Globus pallidus (tissue), 1 donor: ENCODE data around the gene ETNK2.
"Not testable (repeated sequence)": the region's sequence is repeated elsewhere in the genome, so short reads cannot be mapped to it uniquely, and the experiment has no call there.

ENCODE experiments used
- DNase-seq: peaks from one replicate; pipeline ENCODE4 v3.0.0-alpha.2; 2015; ENCODE audit warnings: low spot score

ETNK2 gene

DNA sequence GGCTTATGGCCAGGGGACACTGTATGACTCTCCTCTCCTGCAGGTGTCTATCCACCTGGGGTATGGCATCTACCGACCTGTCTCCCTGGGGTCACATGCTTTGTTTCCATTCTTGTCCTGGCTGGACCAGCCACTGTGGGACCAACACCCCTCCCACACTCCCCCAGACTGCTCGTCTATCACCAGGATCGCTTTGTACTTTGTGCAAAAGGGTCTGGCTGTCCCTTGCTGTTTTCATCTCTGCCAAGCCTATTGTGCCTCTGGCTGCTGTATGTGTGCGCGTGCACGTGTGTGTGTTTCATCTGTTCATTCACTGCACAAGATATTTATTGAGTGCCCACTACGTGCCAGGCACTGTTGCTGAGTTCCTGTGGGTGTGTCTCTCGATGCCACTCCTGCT lies 25.5 kb downstream of the ETNK2 start:
- DNase-seq: no peak

DNA sequence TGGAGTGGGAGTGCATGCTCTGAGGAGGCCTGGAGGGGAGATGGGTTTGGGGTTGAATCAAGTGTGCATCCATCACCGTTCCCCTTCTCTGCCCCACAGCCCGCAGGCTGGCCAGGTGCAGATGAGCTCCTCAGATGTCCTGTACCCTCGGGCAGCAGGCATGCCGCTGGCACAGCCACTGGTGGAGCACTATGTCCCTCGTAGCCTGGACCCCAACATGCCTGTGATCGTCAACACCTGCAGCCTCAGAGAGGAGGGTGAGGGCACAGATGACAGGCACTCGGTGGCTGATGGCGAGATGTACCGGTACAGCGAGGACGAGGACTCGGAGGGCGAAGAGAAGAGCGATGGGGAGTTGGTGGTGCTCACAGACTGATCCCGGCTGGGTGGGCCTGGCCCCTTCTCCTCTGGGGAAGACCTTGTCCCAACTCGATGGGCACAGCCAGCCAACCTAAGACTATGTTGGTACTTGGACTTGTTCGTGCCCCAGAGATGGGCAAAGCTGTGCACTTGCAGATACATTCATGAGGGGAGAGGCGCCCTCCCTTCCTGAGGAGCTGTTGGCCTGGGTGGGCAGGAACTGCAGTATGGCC lies 26.0 kb downstream of the ETNK2 start:
- DNase-seq: no peak

DNA sequence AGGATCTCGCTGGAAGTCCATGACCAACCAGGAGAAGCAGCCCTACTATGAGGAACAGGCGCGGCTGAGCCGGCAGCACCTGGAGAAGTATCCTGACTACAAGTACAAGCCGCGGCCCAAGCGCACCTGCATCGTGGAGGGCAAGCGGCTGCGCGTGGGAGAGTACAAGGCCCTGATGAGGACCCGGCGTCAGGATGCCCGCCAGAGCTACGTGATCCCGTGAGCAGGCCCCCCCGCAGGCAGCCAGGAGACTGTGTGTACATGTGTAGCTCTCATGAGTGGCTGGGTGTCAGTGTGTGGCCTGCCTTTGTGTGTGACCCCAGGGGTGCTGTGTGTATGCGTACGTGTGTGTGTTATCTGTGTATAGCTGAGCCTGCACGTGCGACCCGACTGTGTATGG lies 27.2 kb downstream of the ETNK2 start:
- DNase-seq: no peak

DNA sequence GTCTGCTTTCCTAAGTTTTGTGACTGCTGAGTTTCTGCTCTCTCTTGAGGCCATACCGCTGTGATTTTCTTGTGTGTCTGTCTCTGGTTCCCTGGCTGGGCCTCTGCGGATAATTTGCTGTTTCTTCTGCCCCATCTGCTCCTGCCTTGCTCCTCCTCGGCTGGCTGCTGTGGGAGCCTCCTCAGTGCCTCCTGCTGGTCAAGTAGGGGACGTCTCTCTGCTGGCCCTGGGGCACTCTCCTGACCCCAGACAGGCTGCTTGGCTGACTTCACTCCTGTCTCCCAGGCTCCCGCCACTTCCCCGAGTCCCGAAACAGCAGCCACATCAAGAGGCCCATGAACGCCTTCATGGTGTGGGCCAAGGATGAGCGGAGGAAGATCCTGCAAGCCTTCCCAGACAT lies 28.5 kb downstream of the ETNK2 start:
- DNase-seq: no peak

DNA sequence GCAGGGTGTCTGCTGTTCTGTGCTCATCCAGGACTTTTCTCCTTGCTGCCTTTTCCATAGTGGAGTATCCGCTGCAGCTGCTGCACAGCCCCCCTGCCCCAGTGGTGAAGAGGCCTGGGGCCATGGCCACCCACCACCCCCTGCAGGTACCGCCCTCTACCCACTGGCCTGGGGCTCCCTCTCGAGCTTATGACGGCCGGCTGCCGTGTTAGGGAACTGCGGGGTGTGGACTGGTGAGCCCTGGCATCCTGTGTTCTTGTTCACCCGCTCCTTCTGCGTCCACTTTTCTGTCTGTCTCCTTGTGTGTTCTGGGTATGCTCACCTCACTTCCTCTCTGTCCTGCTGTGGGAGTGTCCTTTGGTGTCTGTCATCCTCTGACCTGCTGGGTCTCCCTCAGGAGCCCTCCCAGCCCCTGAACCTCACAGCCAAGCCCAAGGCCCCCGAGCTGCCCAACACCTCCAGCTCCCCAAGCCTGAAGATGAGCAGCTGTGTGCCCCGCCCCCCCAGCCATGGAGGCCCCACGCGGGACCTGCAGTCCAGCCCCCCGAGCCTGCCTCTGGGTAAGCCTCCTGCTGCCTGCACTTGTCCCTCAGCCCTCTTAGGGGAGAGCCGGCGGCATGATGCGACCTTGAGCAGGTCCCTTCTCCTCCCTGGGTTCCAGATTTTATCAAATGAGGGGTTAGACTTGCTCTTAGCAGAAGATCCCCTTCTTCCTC lies 29.8 kb downstream of the ETNK2 start:
- DNase-seq: no peak

DNA sequence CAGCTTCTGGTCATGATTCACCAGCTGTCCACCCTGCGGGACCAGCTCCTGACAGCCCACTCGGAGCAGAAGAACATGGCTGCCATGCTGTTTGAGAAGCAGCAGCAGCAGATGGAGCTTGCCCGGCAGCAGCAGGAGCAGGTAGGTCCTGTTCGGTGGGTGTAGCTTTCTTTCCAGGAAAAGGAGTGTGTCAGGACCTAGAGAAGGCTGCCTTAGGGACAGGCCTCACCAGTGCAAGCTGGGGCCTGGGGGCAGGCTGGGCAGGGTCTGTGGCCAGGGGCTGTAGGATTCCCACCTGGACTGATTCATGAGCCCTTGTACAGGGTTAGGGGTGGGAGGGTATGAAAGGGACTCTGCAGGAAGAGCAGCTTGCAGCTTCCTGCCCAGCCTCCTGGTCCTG lies 35.3 kb downstream of the ETNK2 start:
- DNase-seq: no peak

DNA sequence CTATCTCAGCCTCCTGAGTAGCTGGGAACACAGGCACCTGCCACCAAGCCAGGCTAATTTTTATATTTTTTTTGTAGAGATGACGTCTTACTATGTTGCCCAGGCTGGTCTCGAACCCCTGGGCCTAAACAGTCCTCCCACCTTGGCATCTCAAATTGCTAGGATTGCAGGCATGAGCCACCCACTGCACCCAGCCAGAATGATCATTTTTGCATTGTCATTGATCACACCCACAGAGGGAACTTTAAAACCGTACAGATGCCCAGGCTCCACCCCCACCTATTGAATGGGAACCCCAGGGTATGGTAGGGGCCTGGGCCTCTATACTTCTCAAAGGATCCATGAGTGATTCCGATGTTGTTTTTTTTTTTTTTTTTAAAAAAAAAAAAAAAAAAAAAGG lies 36.7 kb downstream of the ETNK2 start:
- no peak for DNase-seq

DNA sequence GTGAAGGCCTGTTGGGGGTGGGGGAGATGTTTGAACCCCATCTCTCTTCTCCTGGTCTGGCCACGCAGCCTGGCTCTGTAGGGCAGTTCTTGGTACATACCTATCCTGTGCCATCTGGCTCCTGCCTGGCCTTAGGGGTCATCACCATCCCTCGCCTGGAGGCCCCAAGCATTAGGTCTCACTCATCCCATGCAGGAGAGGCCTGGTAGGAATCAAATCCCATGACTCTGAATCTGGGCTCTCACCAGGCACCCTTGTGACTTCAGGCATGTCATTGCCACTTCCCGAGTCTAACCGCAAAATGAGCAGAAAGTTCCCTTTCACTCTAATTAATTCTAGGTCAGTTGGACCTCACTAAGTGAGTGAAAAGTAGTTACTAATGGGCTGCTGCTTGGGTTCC lies 37.2 kb downstream of the ETNK2 start:
- DNase-seq: no peak

DNA sequence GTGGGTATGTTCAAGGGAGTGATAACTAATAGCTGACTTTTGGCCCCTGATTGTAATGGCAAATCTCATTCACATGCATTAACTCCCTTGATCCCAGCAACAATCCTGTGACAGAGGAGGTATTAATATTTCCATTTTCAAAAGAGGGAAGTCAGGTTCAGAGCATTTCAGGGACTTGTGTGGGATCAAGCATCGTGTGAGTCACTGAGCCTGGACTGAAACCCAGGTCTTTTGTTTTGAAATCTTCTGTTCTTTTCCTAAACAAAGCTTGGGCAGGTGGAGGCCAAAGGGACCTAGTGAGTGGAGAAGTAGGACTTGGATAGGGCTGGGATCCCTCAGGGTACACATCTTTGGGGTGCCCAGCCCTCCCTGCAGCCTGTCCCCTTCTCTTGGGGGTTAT lies 37.9 kb downstream of the ETNK2 start:
- no peak for DNase-seq

DNA sequence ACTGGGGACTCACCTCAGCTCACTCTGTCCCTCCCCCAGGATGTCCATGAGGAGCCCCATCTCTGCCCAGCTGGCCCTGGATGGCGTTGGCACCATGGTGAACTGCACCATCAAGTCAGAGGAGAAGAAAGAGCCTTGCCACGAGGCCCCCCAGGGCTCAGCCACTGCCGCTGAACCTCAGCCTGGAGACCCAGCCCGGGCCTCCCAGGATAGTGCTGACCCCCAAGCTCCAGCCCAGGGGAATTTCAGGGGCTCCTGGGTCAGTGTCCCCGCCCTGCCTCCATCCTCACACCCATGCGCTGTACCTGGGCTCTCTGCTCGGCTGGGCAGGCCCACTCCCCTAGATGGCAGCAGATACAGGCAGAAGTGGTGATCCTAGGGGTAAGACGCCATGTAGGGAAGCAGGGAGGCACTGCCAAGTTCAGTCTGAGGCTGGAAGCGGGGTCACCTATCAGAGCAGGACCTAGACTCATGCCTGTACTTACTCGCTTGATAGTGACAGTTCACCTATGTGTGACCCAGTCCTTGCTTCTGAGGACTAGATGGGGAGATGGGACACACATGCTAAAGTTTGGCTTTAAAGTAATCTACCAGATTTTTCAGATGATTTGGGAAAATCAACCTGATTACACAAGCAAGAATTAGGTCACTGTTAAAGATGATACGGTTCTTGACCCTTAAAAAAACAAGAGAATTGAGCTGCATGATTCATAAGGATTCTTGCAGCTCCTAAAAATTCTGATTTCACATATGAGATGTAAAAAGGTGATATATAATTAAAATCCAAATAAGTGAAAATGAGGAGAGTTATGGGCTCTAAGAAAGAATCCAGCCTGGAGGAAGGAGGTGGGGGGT lies 38.7 kb downstream of the ETNK2 start:
- DNase-seq: no peak

DNA sequence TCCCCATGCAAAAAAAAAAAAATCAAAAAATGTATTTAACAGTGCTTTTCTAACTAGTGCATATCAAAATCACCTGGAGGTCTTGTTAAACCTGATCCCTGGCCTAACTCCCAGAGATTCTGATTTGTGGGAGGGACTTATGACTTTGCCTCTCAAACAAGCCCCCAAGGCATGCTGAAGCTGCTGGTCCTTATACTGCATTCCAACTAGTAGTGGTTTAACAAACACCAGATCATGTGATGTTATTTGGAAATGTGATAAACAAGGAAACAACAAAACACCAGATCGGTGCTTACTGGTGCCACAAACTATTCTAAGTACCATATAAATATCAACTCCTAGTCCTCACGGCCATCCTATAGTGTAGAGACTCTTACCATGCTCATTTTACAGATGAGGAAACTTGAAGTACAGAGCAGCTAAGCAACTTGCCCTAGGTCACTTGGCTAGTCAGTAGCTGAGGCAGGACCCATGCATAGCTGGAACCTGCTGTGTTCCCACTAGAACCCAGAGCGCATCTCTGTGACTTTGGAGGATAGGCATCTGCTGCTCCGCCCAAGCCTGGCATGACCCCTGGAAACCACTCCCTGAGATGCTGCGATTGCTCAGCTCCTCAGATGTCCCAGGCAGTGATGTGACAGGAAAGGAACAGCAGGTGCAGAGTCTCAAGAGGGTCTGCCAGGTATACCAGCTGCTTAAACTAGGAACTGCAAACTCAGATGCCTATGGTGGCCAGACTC lies 40.8 kb downstream of the ETNK2 start:
- DNase-seq: no peak

DNA sequence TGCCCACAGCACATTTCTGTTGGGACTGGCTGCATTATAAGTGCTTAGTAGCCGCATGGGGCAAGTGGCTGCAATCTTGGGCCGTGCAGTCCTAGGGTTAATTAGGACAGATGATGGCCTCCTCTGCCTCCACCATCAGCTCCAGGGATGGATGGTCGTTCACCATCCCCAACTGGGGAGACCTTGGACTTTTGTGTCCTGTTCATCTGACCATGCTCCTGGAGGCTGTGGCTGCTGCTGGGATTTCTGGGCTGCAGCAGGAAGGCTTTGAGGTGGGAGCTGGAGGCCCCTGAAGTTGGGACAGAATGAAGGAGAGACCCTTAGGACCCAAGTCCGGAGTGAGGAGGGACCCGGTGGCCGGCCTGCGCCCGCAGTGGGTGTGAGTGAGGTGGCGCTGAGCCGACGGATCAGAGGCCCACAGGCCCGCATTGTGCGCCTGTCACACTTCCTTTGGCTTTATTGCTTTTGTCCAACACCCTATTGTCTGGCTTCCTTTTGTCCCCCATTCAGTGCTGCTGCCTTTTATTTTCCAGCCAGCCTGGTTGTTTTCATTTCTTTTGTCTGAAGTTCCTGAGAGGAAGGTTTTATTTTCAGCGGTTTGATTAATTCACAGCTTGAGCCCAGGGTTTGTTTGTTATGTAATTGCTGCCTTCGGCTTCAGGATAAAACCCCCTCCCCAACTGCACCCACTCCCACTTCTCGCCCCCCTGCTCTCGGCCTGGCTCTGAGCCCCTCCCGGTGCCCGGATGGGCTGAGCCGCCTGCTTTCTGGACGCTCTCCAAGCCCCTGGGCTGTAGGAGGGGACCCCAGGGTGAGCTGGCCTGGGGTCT lies 43.3 kb downstream of the ETNK2 start:
- DNase-seq: peak; percentile 49

DNA sequence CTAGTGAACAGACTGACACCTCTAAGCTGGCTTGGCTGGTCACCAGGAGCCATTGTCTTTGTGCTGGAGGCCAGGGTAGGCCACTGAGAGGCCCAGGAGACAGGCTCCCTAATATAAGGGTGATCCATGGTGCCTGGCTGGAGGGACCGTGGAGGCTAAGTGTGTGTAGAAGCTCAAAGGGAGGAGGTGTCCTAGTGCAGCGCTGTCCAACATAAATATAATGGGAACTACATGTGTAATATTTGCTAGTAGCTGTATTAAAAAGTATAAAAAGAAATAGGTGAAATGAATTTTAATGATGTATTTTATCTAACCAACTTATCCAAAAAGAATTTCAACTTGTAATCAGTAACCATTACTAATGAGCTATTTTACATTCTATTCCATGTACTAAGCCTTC lies 44.0 kb downstream of the ETNK2 start:
- no peak for DNase-seq

DNA sequence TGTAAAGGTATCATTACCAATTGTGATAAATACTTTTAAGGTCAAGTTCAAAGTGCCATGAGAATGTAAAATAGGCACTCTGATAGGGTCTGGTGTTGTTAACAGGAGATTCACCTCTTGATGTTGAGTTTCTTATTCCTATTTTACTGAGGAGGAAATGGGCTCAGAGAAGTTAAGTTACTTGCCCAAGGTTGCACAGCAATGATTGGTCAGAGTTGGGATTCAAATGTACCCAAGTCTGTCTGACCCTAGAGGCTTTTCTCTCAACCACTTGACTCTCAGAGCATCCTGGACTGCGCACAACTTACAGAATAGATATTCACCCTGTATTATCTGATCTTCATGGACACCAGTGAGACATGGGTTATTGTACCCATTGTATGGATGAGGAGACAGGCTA lies 45.0 kb downstream of the ETNK2 start:
- DNase-seq: no peak

DNA sequence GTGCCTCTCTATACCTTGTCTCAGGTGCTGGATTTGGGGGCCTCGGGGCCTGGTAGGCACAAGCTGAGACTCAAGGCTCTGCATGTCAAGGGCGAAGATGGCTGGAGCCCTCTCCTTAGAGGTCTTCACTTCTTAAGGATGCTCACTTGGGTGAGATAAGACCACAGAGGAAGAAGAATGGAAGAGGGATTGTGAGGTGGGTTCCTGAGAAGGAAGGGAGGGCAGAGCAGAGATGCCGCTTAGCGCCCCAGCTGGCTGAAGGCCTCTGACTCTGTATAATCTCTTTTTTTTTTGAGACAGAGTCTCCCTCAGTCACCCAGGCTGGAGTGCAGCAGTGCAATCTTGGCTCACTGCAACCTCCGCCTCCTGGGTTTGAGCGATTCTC lies 46.7 kb downstream of the ETNK2 start:
- no peak for DNase-seq

DNA sequence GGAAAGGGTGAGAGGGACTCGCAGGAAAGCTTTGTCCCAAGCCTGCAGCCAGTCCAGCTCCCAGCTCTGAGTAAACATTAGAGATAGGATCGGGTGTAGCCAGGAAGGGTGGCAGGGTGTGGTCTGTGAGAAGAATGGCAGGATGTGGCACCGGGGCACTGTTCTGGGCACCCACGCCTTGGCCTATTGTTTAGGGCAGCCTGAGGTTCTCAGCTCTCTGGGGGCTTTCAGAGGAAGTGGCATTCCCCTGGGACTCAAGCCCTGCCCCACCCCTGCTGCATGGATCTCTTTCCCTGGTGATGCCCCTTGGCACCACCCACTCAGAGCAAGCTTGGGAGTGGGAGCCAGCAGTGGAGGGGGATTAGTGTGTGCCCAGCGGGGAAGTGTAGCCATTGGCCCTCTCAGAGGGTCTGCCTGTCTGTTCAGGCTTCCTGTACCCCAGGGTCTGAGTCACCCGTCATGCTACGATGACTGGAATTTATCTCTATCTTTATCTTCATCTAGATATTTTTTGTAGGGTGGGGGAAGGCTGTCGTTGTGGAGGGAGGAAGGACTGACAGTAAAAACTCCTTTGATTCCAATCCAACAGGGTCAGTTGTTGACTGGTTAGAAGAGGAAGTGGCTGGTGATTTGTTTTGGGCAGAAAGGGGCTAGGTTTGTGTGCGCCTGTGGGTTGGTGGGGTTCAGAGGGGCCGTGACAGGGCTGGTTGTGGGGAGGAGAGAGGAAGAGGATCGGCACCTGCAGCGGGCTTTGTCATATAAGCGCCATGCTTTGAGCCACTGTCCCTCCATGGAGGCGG lies 47.3 kb downstream of the ETNK2 start:
- DNase-seq: no peak

DNA sequence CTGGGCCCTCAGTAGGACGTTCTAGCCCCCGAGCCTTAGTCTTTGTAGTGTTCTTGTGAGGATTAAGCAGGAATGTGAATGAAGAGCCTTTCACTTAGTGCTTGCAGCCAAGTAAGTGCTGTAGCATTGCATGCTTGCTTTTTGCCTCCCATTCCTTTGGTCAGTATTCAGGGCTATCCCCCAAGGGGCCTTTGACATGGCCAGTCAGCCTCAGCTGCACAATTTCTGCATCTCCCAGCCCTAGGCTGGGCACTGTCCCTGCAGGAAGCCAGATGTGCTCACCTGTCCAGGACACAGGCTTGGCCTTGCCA lies 48.5 kb downstream of the ETNK2 start:
- DNase-seq: no peak

DNA sequence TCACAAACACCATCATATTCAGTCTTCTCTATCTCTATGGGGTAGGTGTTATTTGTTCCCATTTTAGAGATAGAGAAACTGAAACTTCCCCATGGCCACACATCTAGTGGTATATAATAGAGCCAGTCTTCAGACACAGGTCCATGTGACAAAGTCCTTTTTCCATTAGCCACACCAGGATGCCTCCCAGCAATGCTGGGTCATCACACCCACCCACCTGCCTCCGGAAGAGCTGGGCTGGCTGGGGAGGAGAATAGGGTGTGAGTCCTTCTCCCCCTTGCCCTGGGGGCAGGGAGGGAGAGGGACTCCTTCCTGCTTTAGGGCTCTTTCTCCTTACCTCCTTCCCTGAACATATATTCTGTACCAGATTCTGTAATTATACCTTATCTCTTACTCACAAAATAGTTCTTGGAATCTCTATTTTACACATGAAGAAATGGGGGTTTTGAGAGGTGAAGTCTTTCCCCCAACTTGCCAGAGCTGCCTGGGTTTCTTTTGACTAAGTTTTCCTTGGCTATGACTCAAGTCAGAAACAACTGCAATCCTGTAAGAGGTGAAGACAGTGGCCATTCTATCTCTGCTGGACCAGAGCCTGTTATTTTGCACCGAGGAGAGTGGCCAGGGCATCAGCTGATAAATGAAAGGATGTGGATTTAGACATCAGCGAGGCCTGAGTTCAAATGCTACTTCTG lies 49.0 kb downstream of the ETNK2 start:
- no peak for DNase-seq

DNA sequence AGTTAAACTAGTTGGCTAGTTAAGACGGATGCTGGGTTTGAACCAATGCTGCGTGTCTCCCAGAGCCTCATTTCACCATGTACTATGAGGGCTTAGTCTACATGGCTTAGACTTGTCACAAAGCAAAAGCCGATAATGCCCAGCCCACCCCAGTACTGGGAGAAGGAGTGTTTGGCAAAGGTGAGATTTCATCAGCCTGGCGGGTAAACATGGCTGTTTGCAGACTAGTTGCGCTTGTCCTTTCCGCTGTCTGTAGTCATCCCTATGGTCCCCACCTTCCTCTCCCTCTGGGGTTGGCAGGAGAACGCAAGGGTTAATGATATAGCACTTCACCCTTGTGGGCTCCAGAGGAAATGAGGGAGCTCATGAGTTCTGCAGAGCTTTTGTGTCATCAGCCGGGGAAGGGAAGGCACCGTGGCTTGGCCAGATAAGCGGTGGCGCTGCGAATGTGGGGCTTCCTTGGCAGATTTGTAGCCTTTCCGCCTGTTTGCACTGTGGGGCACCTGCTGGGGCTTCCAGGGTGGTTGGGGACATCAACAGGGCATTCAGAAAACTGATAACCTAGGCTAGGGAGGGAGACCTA lies 49.7 kb downstream of the ETNK2 start:
- no peak for DNase-seq

DNA sequence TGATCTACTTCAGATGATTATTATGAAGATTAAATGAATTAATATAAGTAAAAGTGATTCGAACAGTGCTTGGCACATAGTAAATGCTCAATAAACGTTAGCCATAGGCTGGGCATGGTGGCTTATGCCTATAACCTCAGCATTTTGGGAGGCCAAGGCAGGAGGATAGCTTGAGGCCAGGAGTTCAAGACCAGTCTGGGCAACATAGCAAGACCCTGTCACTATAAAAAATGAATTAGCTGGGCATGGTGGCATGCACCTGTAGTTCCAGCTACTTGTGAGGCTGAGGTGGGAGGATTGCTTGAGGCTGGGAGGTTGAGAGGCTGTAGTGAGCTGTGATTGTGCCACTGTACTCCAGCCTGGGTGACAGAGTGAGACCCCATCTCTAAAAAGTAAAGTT lies 52.1 kb downstream of the ETNK2 start:
- not testable (repeated sequence) for DNase-seq
